OCI-LY7 (cell line): Measurements from ENCODE around the gene KIF7. TPM values are rescaled to one million over a fixed set of nuclear protein-coding genes. Genes with fewer than 3 reads are reported as not detected.
A peak's percentile ranks its signal among the peaks of the same experiment; 100 is the strongest.

Experiments
- Bru-seq: library from RNA; stranded (reverse); fragments of 400-500 nt; gene quantifications from one replicate; lab custom pipeline; 2021; lab: Mats Ljungman, UMichigan
- BruChase-seq, 2 experiments: library from RNA; stranded (reverse); fragments of 400-500 nt; gene quantifications; one replicate each; lab custom pipeline; 2021; lab: Mats Ljungman, UMichigan
- BruUV-seq: library from RNA; stranded (reverse); fragments of 400-500 nt; replicated peaks from 2 replicates; lab custom pipeline; 2021; lab: Mats Ljungman, UMichigan
- CTCF ChIA-PET: fragments of 300-600 bp; sonication (Branson Sonifier 250); formaldehyde crosslinking; loops from one replicate; lab custom pipeline; 2022; ENCODE audit warnings: antibody characterized with exemption; ENCODE audit not compliant: unreplicated experiment; lab: Charles Lee
- POLR2A ChIA-PET: fragments of 300-600 bp; sonication (Branson Sonifier 250); formaldehyde crosslinking; loops from one replicate; lab custom pipeline; 2022; ENCODE audit warnings: antibody characterized with exemption; lab: Charles Lee
- DNase-seq: peaks from one replicate; pipeline ENCODE4 v3.0.0-alpha.2; 2015; ENCODE audit warnings: low spot score
- H2AFZ ChIP-seq: fragments of 200-600 bp; sonication (generic), shearing (Covaris generic); 2 replicates; pipeline ENCODE4 v1.6.1; 2014; ENCODE audit warnings: mild to moderate bottlenecking, antibody characterized with exemption, low read length, moderate library complexity
- H3K27ac ChIP-seq: fragments of 200-600 bp; sonication (generic); 2 replicates; pipeline ENCODE4 v1.5.1; 2014; ENCODE audit warnings: mixed run types, low read depth, mild to moderate bottlenecking, moderate library complexity, low read length, inconsistent platforms; ENCODE audit not compliant: poor library complexity, severe bottlenecking
- H3K36me3 ChIP-seq: fragments of 200-600 bp; sonication (generic); 2 replicates; pipeline ENCODE4 v1.6.1; 2014; ENCODE audit warnings: mild to moderate bottlenecking, antibody characterized with exemption, low read length, moderate library complexity, mixed read lengths; ENCODE audit not compliant: insufficient read depth
- H3K4me1 ChIP-seq: fragments of 200-600 bp; sonication (generic); 2 replicates; pipeline ENCODE4 v1.5.1; 2014; ENCODE audit warnings: mild to moderate bottlenecking, low read length; ENCODE audit not compliant: insufficient read depth, poor library complexity, severe bottlenecking
- H3K4me2 ChIP-seq: fragments of 200-600 bp; sonication (generic); 2 replicates; pipeline ENCODE4 v1.6.1; 2014; ENCODE audit warnings: mild to moderate bottlenecking, low read length
- H3K4me3 ChIP-seq: fragments of 200-600 bp; sonication (generic); 2 replicates; pipeline ENCODE4 v1.5.1; 2014; ENCODE audit warnings: mild to moderate bottlenecking, low read depth, low read length; ENCODE audit not compliant: poor library complexity, severe bottlenecking
- H3K79me2 ChIP-seq: fragments of 200-600 bp; sonication (generic); 2 replicates; pipeline ENCODE4 v1.6.1; 2016; ENCODE audit warnings: low read depth, mild to moderate bottlenecking, low read length, moderate library complexity, mixed read lengths; ENCODE audit not compliant: insufficient read depth
- H3K9me2 ChIP-seq: fragments of 200-600 bp; sonication (generic); 2 replicates; pipeline ENCODE4 v1.6.1; 2016; ENCODE audit warnings: mild to moderate bottlenecking, low read length, mixed read lengths; ENCODE audit not compliant: insufficient read depth
- H3K9me3 ChIP-seq: fragments of 200-600 bp; sonication (generic); 2 replicates; pipeline ENCODE4 v1.6.1; 2014; ENCODE audit warnings: mild to moderate bottlenecking, mixed run types, low read length, mixed read lengths
- H4K20me1 ChIP-seq: fragments of 200-600 bp; sonication (generic); 2 replicates; pipeline ENCODE4 v1.6.1; 2014; ENCODE audit warnings: mild to moderate bottlenecking, antibody characterized with exemption, low read length, moderate library complexity, mixed read lengths; ENCODE audit not compliant: insufficient read depth
- EZH2phosphoT487 ChIP-seq: fragments of 200-600 bp; sonication (generic); IDR thresholded peaks from 2 replicates; pipeline ENCODE4 v1.6.1; 2018; ENCODE audit warnings: low read depth, borderline replicate concordance, mild to moderate bottlenecking, mixed run types, antibody characterized with exemption, low read length, moderate library complexity, mixed read lengths
- intact Hi-C: fragments of 100-400 bp; cut with micrococcal nuclease; formaldehyde crosslinking; loops from one replicate; pipeline ENCODE4 v1.10.0; 2022; ENCODE audit not compliant: unreplicated experiment
- long read RNA-seq: library from polyadenylated mRNA; stranded (forward); transcript quantifications from one replicate; pipeline ENCODE4 v2.0.0, GENCODE V29; 2022
- total RNA-seq, 2 experiments: library from RNA; depleted of rRNA in 1 of 2; stranded (reverse); fragments of >200 nt in 1 of 2; shearing (Covaris generic) in 1 of 2; gene quantifications; 2 replicates each; pipeline ENCODE4 v1.2.3, GENCODE V29; 2014 to 2022
- TF ChIP-seq, protein P1 (sequence below): fragments of 200-600 bp; sonication (generic); conservative IDR thresholded peaks from 2 replicates; pipeline ENCODE4 v1.5.1; 2014; ENCODE audit warnings: mild to moderate bottlenecking, antibody characterized with exemption, low read length, moderate library complexity, mixed read lengths

Gene KIF7, protein sequence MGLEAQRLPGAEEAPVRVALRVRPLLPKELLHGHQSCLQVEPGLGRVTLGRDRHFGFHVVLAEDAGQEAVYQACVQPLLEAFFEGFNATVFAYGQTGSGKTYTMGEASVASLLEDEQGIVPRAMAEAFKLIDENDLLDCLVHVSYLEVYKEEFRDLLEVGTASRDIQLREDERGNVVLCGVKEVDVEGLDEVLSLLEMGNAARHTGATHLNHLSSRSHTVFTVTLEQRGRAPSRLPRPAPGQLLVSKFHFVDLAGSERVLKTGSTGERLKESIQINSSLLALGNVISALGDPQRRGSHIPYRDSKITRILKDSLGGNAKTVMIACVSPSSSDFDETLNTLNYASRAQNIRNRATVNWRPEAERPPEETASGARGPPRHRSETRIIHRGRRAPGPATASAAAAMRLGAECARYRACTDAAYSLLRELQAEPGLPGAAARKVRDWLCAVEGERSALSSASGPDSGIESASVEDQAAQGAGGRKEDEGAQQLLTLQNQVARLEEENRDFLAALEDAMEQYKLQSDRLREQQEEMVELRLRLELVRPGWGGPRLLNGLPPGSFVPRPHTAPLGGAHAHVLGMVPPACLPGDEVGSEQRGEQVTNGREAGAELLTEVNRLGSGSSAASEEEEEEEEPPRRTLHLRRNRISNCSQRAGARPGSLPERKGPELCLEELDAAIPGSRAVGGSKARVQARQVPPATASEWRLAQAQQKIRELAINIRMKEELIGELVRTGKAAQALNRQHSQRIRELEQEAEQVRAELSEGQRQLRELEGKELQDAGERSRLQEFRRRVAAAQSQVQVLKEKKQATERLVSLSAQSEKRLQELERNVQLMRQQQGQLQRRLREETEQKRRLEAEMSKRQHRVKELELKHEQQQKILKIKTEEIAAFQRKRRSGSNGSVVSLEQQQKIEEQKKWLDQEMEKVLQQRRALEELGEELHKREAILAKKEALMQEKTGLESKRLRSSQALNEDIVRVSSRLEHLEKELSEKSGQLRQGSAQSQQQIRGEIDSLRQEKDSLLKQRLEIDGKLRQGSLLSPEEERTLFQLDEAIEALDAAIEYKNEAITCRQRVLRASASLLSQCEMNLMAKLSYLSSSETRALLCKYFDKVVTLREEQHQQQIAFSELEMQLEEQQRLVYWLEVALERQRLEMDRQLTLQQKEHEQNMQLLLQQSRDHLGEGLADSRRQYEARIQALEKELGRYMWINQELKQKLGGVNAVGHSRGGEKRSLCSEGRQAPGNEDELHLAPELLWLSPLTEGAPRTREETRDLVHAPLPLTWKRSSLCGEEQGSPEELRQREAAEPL (N-terminal part only)
- total RNA-seq (2014; rRNA removed; shearing (Covaris generic)) (not detected in 2 replicates), total RNA-seq (2022) (0.10 TPM in 1 of 2 replicates, not detected in the other), Bru-seq, nascent RNA (percentile 14 among the genes with signal in this experiment), BruChase-seq, experiment 1, labeled RNA remaining after a 6-hour chase (percentile 8 among the genes with signal in this experiment), BruChase-seq, experiment 2, labeled RNA remaining after a 2-hour chase (percentile 11 among the genes with signal in this experiment)
- long read RNA-seq, partial matches to known transcripts = 0 of 148 reads
- long read RNA-seq, other reads (novel, unspliced or antisense) = 148 of 148 reads

DNA sequence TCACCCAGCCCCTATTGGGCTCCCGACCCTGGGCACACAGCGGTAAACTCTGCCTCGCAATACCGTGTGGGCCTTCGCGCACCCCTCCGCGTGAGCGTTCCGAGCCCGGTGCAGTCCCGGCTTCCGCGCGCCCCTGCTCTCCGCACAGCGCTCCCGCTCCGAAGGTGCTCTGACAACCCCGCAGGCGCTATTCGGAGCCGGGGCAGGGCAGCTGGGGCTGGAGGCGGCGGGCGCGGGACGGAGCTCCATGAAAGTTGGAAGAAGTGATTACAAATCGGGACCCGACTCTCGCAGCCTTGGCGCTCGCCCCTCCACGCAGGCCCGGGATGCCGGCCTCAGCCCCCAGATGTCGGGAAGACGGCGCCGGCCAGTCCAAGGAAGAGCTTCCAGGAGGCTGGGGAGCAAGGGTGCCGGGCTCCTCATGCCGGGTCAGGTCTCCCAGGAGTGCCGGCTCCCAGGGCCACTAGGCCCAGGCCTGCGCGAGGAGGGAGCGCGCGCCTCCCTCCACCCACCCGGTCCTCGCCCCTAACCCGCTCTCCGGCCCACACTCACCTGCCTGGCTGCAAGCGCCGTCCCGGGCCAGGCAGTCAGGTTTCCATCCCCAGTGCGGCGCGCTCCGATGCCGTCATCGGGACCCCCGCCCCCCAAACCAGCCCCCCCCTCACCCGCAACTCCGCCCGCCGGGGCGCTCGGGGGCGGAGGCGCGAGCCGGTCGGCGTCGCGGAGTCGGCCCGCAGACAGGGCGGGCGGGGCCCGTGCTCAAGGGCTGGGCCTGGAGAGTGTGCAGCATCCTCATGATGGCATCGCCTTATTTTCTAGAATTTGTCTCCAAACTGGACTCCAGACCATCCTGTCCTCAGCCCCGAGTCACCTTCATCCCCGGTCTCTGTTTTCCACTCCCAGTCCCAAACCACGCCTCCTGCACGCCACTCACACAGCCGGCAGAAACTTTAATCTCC, at the start of gene KIF7:
KIF7 (minus strand) TSS at position 621 of the 959 bp plus-strand sequence. CDS start 2,537 bp downstream, outside the sequence.
- POLR2A ChIA-PET = no interaction called here
- H4K20me1 ChIP-seq = no peaks in the 10 kb centered on the region
- no peaks in the 10 kb centered on the region for H3K9me2 ChIP-seq
- H3K4me2 ChIP-seq = no peak within 1 kb of the TSS
- no peaks in the 10 kb centered on the region for H3K79me2 ChIP-seq
- TF ChIP-seq EZH2phosphoT487 = no peak
- TF ChIP-seq, protein P1, sequence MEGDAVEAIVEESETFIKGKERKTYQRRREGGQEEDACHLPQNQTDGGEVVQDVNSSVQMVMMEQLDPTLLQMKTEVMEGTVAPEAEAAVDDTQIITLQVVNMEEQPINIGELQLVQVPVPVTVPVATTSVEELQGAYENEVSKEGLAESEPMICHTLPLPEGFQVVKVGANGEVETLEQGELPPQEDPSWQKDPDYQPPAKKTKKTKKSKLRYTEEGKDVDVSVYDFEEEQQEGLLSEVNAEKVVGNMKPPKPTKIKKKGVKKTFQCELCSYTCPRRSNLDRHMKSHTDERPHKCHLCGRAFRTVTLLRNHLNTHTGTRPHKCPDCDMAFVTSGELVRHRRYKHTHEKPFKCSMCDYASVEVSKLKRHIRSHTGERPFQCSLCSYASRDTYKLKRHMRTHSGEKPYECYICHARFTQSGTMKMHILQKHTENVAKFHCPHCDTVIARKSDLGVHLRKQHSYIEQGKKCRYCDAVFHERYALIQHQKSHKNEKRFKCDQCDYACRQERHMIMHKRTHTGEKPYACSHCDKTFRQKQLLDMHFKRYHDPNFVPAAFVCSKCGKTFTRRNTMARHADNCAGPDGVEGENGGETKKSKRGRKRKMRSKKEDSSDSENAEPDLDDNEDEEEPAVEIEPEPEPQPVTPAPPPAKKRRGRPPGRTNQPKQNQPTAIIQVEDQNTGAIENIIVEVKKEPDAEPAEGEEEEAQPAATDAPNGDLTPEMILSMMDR = no peak
- CTCF ChIA-PET = no interaction called here
- H3K4me1 ChIP-seq = no peaks in the 10 kb centered on the region
- no peak within 1 kb of the TSS for H3K4me3 ChIP-seq
- no peak within 1 kb of the TSS for H2AFZ ChIP-seq
- no peak for DNase-seq
- no peaks in the 10 kb centered on the region for H3K9me3 ChIP-seq
- no peak within 1 kb of the TSS for H3K27ac ChIP-seq
- H3K36me3 ChIP-seq = no peaks in the 10 kb centered on the region
- no TSS peak for BruUV-seq
- intact Hi-C loops = no loop called here

DNA sequence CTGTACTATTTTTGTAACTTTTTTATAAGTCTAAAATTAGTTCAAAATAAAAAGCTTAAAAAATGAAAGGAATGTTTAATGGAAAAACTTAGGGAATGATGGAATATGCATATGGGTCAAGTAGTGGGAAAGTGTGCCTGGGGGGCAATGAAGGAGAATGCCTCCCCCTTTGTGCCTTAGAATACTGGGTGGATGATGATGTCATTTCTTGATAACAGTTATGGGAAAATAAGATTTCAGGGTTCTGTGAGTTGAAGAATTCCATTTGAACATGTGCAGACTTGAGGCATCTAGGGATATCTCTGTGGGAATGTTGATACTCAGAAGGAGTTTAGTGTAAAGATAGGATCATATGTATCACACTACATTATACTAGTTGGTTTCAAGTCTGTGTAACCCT, 49.1 kb upstream of the KIF7 start:
- Histone ChIP-seq H3K9me3 (no peaks in the 10 kb centered on the region), H4K20me1 (no peaks in the 10 kb centered on the region), H3K4me1 (no peaks in the 10 kb centered on the region), H3K4me2 (no peak overlapping the region), H3K4me3 (no peak overlapping the region), H3K27ac (no peak overlapping the region), H2AFZ (no peak overlapping the region), H3K9me2 (no peaks in the 10 kb centered on the region), H3K36me3 (no peaks in the 10 kb centered on the region), H3K79me2 (no peaks in the 10 kb centered on the region)
- intact Hi-C loops = no loop called here
- POLR2A ChIA-PET = no interaction called here
- DNase-seq = no peak
- CTCF ChIA-PET = no interaction called here
- no peak for TF ChIP-seq EZH2phosphoT487
- TF ChIP-seq, protein P1 = no peak
- no TSS peak for BruUV-seq
